Activated naive CD8-positive, alpha-beta T cell treated with anti-CD3 and anti-CD28 coated beads for 36 hours (primary cell): ENCODE data around the gene VPS13C. TPM values are rescaled to one million over a fixed set of nuclear protein-coding genes. Genes with fewer than 3 reads are reported as not detected.

Source experiments
- DNase-seq: peaks from one replicate; pipeline ENCODE4 v3.0.0; 2021
- H3K27ac Mint-ChIP-seq: one replicate; pipeline ENCODE4 v1.8.0; 2022; ENCODE audit warnings: mild to moderate bottlenecking, moderate library complexity, mixed read lengths
- H3K27me3 Mint-ChIP-seq: one replicate; pipeline ENCODE4 v1.8.0; 2022; ENCODE audit warnings: mild to moderate bottlenecking, mixed read lengths
- H3K36me3 Mint-ChIP-seq: one replicate; pipeline ENCODE4 v1.8.0; 2021; ENCODE audit warnings: mild to moderate bottlenecking, mixed read lengths
- H3K4me1 Mint-ChIP-seq: one replicate; pipeline ENCODE4 v1.8.0; 2021; ENCODE audit warnings: mixed read lengths
- H3K4me3 Mint-ChIP-seq: one replicate; pipeline ENCODE4 v1.8.0; 2022; ENCODE audit warnings: mild to moderate bottlenecking, moderate library complexity, mixed read lengths
- H3K9me3 Mint-ChIP-seq: one replicate; pipeline ENCODE4 v1.8.0; 2022; ENCODE audit warnings: mixed read lengths
- total RNA-seq, 2 experiments: library from RNA; stranded (reverse); gene quantifications; one replicate each; pipeline ENCODE4 v1.2.3, GENCODE V29; 2021

The VPS13C gene
- total RNA-seq, 2 experiments from 2014 or later: 29.8 to 31.5 TPM

DNA sequence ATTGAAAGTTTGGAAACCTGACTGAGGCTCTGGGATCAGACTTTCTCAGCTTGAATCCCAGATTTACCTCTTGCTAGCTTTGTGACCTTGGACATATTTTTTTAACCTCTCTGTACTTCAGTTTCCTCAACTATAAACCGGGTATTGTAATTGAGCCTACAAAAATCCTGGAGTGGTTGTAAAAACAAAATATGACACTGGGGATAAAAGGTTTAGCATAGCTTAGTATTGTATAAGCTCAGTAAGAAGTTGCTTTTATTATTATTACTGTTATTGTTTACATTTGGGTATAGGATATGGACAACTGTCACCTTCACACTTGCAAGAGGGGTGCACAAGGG is 28.1 kb upstream of the VPS13C start:
- H3K9me3 Mint-ChIP-seq: peaks cover 5% of the 10 kb centered on the region
- no peaks in the 10 kb centered on the region for H3K4me1 Mint-ChIP-seq
- DNase-seq: no peak
- H3K4me3 Mint-ChIP-seq: no peak overlapping the region
- H3K27me3 Mint-ChIP-seq: no peaks in the 10 kb centered on the region
- H3K36me3 Mint-ChIP-seq: peaks cover 4% of the 10 kb centered on the region
- H3K27ac Mint-ChIP-seq: no peak overlapping the region

DNA sequence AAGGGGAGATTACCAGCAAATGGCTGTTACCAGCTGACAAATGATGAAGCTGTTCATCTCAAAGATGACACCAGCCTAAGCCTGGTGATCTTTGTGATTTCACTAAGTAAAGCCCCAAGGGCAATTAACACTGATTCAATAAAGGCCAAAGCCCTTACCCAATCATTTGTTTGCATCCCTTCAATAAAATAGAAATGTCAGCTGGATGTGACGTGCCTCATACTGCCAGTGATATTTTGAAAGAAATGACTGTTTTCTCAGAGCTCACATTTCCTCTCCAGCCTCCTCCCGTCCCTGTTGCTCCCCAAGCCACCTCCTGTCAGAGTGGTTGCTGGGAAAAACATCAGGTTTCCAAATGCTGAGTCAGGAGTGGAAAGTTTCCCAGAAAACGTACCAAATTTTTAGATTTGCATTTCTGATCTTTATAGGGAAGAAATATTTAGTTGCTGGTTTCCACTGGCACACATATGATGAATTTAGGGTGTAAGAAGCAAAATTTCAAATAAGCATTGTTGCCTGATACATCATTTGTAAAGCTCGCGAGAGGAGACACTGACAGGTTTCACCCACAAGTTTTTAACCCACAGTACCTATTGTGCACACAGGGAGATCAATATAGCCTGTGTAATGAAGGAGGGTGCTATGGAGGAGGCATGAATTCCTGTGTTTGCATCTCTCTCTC is 27.6 kb upstream of the VPS13C start:
- H3K4me1 Mint-ChIP-seq: no peaks in the 10 kb centered on the region
- H3K27ac Mint-ChIP-seq: no peak overlapping the region
- peaks cover 5% of the 10 kb centered on the region for H3K9me3 Mint-ChIP-seq
- no peak for DNase-seq
- peaks cover 4% of the 10 kb centered on the region for H3K36me3 Mint-ChIP-seq
- H3K4me3 Mint-ChIP-seq: no peak overlapping the region
- no peaks in the 10 kb centered on the region for H3K27me3 Mint-ChIP-seq

DNA sequence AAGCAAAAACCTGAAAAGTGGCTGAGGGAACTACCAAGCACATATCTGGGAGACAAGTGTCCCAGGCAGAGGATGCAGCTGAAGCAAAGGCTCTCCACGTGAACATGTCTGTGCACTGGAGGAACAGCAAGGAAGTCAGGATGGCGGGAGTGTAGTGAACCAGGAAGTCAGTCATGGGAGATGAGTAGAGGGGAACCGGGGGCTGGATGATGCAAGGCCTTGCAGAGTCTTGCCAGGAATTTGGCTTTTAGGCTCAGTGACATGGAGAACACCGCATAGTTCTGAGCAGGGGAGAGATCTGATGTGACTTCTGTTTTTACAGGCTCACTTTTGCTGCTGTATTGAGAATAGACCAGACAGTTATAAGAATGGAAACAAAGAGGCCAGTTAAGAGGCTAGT is 25.5 kb upstream of the VPS13C start:
- Mint-ChIP-seq H3K27me3 (no peaks in the 10 kb centered on the region), H3K4me3 (no peak overlapping the region), H3K4me1 (no peaks in the 10 kb centered on the region), H3K9me3 (peaks cover 5% of the 10 kb centered on the region), H3K36me3 (peaks cover 4% of the 10 kb centered on the region), H3K27ac (no peak overlapping the region)
- no peak for DNase-seq

DNA sequence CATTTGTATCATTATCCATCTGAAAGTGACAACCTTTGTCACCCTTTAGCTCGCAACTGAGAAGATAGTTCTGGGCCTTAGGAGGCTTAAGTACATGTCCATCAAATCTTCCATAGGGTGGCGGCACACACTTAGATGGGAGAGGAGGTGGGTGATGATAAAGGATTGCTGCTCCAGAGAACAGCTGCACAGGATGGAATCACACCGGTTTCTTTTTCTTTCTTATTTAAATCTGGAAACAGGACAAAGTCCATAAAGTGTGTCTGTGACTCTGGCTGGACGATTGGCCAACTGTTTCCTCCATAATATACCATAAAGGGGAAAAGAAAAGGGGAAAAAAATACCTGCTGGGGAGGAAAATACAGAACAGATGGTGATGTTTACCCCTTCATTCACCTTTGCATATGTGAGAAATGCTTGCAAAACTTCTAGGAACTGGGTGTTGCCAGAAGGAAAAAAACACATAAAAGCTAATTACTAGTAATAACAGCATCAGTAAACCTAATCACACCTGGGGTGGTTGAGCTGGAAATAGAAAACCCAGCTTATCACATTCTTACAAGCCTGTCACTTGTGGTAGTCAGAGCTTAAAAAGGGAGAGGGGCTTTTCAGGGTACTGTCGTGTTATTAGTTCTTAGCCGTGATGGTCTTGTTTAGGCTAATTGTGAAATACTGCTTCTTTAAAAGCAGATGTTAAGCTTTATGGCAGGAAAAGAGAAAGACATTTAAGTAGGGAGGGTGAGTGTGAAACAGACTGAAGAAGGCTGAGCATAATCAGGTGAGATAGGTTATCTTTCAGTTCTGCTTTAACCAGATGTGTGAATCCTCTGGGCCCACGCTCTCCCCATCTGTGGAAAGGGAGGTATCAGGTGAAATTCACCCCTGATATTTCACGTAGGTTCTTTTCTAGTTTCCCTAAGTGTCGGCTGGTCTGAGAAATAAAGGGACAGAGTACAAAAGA is 23.2 kb upstream of the VPS13C start:
- Mint-ChIP-seq H3K9me3 (peaks cover 5% of the 10 kb centered on the region), H3K36me3 (peaks cover 4% of the 10 kb centered on the region), H3K4me1 (no peaks in the 10 kb centered on the region), H3K27ac (no peak overlapping the region), H3K4me3 (no peak overlapping the region), H3K27me3 (peaks cover 6% of the 10 kb centered on the region)
- DNase-seq: no peak

DNA sequence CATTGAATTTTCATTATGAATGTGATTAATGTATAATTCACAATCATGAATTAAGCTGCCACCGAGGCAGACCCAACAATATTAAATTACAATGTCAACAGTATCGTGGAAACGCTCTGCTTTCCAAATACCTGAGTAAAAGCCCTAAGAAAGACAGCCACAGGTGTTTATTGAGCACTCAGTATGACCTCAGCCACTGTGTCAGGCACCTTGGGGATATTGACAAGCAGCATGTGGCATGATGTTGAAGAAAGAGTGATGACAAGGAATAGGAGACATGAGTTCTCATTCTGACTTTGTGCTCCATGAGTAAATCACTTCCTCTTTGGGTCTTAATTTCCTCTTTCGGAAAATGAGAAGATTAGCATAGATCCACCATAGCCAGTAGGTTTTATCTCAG is 19.3 kb upstream of the VPS13C start:
- Mint-ChIP-seq H3K36me3 (peaks cover 4% of the 10 kb centered on the region), H3K27me3 (peaks cover 10% of the 10 kb centered on the region), H3K27ac (no peak overlapping the region), H3K4me1 (no peaks in the 10 kb centered on the region), H3K4me3 (no peak overlapping the region), H3K9me3 (peaks cover 5% of the 10 kb centered on the region)
- DNase-seq: no peak

DNA sequence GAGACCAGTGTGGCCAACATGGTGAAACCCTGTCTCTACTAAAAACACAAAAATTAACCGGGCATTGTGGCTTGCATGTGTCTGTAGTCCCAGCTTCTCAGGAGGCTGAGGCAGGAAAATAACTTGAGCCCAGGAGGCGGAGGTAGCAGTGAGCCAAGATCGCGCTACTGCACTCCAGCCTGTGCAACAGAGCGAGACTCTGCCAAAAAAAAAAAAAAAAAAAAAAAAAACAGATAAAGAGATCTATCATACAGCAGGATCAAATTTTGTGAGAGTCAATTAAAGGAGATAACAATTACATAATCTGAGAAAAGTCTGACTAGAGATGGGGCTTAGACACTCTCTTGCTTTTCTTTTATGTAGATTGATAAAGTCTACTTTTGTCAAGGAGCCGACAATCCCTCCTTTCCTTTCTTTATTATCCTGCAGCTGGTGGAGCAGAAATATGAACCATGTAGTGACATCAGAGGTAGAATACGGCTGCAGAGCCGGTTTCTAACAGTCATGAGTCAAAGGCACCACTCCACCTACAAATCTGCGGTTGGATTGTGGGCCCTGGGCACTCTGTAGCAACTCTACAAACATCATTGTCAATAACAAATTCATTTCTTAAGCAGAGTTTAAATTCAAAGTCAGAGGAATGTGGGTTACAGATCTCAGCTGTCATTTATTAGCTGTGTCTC is 15.5 kb upstream of the VPS13C start:
- no peaks in the 10 kb centered on the region for H3K9me3 Mint-ChIP-seq
- no peaks in the 10 kb centered on the region for H3K4me1 Mint-ChIP-seq
- no peak overlapping the region for H3K4me3 Mint-ChIP-seq
- no peak overlapping the region for H3K27ac Mint-ChIP-seq
- no peak for DNase-seq
- peaks cover 19% of the 10 kb centered on the region for H3K27me3 Mint-ChIP-seq
- no peaks in the 10 kb centered on the region for H3K36me3 Mint-ChIP-seq

GRCh38 chr15:62071711-62072308 is 11.6 kb upstream of the VPS13C start:
- H3K27me3 Mint-ChIP-seq: peaks cover 26% of the 10 kb centered on the region

DNA sequence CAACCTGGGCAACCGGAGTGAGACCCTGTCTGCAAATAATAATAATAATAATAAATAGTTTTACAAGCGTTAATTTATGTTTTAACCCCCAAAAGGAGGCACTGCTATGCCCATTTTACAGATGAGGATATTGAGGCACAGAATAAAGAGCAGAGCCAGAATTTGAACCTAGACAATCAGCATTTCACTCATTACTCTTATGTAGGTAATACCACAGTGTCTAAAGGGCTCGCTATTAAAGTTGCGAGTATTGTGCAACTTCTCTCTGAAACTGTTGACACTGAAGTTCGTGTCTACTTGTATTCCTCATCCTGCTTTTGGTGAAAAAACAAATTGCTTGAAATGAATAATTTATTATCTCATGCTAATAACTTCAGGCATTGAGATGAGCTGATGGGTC is 9.3 kb upstream of the VPS13C start:
- Mint-ChIP-seq H3K36me3 (no peaks in the 10 kb centered on the region), H3K27ac (no peak overlapping the region), H3K27me3 (peaks cover 42% of the 10 kb centered on the region), H3K9me3 (no peaks in the 10 kb centered on the region), H3K4me1 (peaks cover 17% of the 10 kb centered on the region), H3K4me3 (no peak overlapping the region)
- no peak for DNase-seq

More at GRCh38 chr15:62071711-62072308, 11.6 kb upstream of the VPS13C start:
- Mint-ChIP-seq H3K4me1 (peaks cover 11% of the 10 kb centered on the region), H3K4me3 (no peak overlapping the region), H3K9me3 (no peaks in the 10 kb centered on the region), H3K27ac (no peak overlapping the region), H3K36me3 (no peaks in the 10 kb centered on the region)
- no peak for DNase-seq

GRCh38 chr15:62068810-62069167 is 8.5 kb upstream of the VPS13C start:
- Mint-ChIP-seq H3K4me1 (peaks cover 17% of the 10 kb centered on the region), H3K9me3 (no peaks in the 10 kb centered on the region), H3K4me3 (peak overlapping the region; percentile 61), H3K36me3 (no peaks in the 10 kb centered on the region), H3K27ac (no peak overlapping the region), H3K27me3 (peaks cover 42% of the 10 kb centered on the region)
- no peak for DNase-seq

DNA sequence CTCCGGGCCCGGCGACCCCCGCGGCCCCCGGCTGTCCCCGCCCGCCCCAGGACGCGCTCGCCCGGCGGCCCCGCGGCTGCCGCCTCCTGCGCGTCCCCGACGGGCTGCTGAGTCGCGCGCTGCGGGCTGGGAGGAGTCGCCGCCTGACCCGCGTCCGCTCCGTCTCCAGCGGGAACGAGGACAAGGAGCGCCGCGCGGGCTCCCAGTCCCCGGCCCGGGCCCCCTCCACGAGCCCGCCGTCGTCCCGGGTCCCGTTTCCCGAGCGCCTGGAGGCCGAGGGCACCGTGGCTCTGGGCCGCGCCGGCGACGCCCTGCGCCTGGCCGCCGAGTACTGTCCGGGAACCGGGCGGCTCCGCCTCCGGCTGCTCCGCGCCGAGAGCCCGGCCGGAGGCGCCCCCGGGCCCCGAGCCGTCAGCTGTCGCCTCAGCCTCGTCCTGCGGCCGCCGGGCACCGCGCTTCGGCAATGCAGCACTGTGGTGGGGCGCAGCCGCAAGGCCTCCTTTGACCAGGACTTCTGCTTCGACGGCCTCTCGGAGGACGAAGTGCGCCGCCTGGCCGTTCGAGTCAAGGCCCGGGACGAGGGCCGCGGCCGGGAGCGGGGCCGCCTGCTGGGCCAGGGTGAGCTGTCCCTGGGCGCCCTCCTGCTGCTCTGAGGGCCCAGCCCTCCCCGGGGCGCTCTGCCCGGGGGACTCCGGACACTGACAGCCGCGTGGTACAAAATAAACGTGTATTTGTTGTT is 8.0 kb upstream of the VPS13C start:
- Mint-ChIP-seq H3K27ac (no peak overlapping the region), H3K4me1 (peaks cover 17% of the 10 kb centered on the region), H3K27me3 (peaks cover 42% of the 10 kb centered on the region), H3K9me3 (no peaks in the 10 kb centered on the region), H3K36me3 (no peaks in the 10 kb centered on the region), H3K4me3 (peak overlapping the region; percentile 61)
- peak; percentile 41 for DNase-seq

DNA sequence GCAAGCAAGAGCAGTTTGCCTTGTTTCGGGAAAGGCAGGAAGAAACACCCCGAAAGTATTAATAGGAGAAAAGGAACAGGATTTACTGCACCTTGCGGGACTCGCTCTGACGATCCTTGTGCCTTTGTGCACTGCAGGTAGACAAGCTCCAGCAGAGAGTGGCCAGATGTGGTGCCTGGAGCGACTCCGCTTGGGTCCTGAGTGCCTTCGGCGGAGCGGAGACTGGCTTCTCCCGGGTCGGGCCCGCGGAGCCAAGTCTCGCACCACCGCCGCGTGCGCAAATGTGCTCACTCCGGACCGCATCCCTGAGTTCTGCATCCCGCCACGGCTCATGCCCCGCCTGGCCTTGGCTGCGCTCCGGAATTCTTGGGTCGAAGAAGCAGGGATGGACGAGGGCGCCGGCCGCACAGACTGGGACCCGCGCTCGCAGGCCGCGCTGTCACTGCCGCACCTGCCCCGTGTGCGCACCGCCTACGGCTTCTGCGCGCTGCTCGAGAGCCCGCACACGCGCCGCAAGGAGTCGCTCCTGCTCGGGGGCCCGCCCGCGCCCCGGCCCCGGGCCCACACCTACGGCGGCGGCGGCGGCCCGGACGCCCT is 7.3 kb upstream of the VPS13C start:
- DNase-seq: peak; percentile 23
- Mint-ChIP-seq H3K9me3 (no peaks in the 10 kb centered on the region), H3K27ac (peak overlapping the region; percentile 29)

GRCh38 chr15:62066663-62067447 is 6.6 kb upstream of the VPS13C start, which contains the start of gene C2CD4A:
Gene C2CD4A (plus strand): TSS chr15:62066977. CDS start chr15:62067614, 637 bp downstream.
- DNase-seq: peak; percentile 62
- Mint-ChIP-seq H3K27me3 (peaks cover 42% of the 10 kb centered on the region), H3K4me1 (peaks cover 26% of the 10 kb centered on the region), H3K9me3 (no peaks in the 10 kb centered on the region), H3K4me3 (peak within 1 kb of the TSS; percentile 78), H3K36me3 (no peaks in the 10 kb centered on the region), H3K27ac (peak within 1 kb of the TSS; percentile 29)

More for the DNA sequence above, 7.3 kb upstream of the VPS13C start:
- H3K36me3 Mint-ChIP-seq: no peaks in the 10 kb centered on the region
- H3K4me3 Mint-ChIP-seq: peak overlapping the region; percentile 78
- H3K27me3 Mint-ChIP-seq: peaks cover 42% of the 10 kb centered on the region
- peaks cover 19% of the 10 kb centered on the region for H3K4me1 Mint-ChIP-seq

DNA sequence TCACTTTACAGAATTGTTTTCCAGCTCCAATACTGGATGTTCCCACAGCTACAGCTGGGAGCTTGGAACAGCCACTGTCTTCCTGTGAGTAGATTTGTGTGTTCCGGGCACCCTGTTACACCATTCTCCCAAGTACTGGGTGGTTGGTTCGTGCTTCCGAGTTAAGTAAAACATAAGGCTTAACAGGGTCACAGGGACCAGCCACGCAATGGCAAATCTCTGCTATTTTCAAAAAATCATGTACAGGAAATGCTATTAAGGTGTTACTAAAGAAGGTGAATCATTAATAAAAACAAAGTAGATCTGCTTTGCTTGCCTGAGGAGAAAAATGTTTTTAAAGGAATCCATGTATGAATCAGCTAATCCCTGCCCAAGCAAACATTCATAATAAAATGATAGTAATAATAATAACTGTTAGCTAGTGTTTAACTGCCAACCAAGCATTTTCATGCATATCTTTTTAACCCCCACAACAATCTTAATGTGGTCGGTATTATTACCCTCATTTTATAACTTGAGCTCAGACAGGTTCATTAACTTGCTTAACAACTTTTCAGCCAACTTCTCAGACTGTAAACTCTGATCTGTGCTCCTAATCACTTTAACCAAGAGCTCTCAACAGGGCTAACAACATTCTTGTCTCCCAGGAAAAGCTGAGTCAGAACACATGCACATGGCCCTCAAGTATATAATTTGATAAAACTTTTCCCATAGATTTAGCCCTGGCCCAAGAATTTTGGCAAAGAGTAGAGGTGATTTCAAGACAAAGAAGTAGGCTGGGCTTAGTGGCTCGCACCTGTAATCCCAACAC is 3.8 kb upstream of the VPS13C start:
- no peak overlapping the region for H3K4me3 Mint-ChIP-seq
- H3K27ac Mint-ChIP-seq: no peak overlapping the region
- DNase-seq: no peak
- peaks cover 33% of the 10 kb centered on the region for H3K4me1 Mint-ChIP-seq
- peaks cover 29% of the 10 kb centered on the region for H3K27me3 Mint-ChIP-seq
- H3K9me3 Mint-ChIP-seq: no peaks in the 10 kb centered on the region
- H3K36me3 Mint-ChIP-seq: no peaks in the 10 kb centered on the region
